ENCODE data around the gene DNAAF8. TPM values are rescaled to one million over a fixed set of nuclear protein-coding genes. Genes with fewer than 3 reads are reported as not detected.
A peak's percentile ranks its signal among the peaks of the same experiment; 100 is the strongest.

DNAAF8 gene
- total and polyA plus RNA-seq, 5 donors, result 0.28 to 1.3 (median 0.43) TPM; not detected in 1

- Histone ChIP-seq H3K4me1 (ENCODE audit: control insufficient read depth, insufficient read depth, low read length) (no peaks in the 10 kb centered on the region), H3K9me3 (ENCODE audit: control insufficient read depth, low read length) (no peaks in the 10 kb centered on the region), H3K27me3 (ENCODE audit: control insufficient read depth, insufficient read depth) (no peaks in the 10 kb centered on the region), H3K4me3 (ENCODE audit: low read length) (no peak overlapping the region), H3K27ac (ENCODE audit: low read length) (no peak overlapping the region)
- 86% methylated on average over 7 of the region's 7 CpGs for WGBS
- intact Hi-C loops (cut with DNase I), result no loop called here
- ATAC-seq, result no peak
- no peak for DNase-seq
Measured at GRCh38 chr16:4703906-4704305, 30.4 kb upstream of the DNAAF8 start.

- DNase-seq, result no peak
Measured at GRCh38 chr16:4704491-4704890, 29.8 kb upstream of the DNAAF8 start.

GRCh38 chr16:4704913-4705312 lies 29.4 kb upstream of the DNAAF8 start:
- H3K27me3 ChIP-seq (ENCODE audit: control insufficient read depth, insufficient read depth), result no peaks in the 10 kb centered on the region
- ATAC-seq (no peak), DNase-seq (no peak)
- no peak overlapping the region for H3K4me3 ChIP-seq (ENCODE audit: low read length)
- H3K9me3 ChIP-seq (ENCODE audit: control insufficient read depth, low read length), result no peaks in the 10 kb centered on the region
- no peaks in the 10 kb centered on the region for H3K4me1 ChIP-seq (ENCODE audit: control insufficient read depth, insufficient read depth, low read length)
- intact Hi-C loops (cut with DNase I), result no loop called here
- 95% methylated on average over 14 of the region's 14 CpGs for WGBS
- no peak overlapping the region for H3K27ac ChIP-seq (ENCODE audit: low read length)

More at GRCh38 chr16:4704491-4704890, 29.8 kb upstream of the DNAAF8 start:
- H3K4me3 ChIP-seq (ENCODE audit: low read length), result no peak overlapping the region
- intact Hi-C loops (cut with DNase I), result no loop called here
- no peaks in the 10 kb centered on the region for H3K27me3 ChIP-seq (ENCODE audit: control insufficient read depth, insufficient read depth)
- WGBS, result 88% methylated on average over 8 of the region's 8 CpGs
- H3K4me1 ChIP-seq (ENCODE audit: control insufficient read depth, insufficient read depth, low read length), result no peaks in the 10 kb centered on the region
- ATAC-seq, result no peak
- no peaks in the 10 kb centered on the region for H3K9me3 ChIP-seq (ENCODE audit: control insufficient read depth, low read length)
- H3K27ac ChIP-seq (ENCODE audit: low read length), result no peak overlapping the region

GRCh38 chr16:4706871-4707270 lies 27.5 kb upstream of the DNAAF8 start:
- intact Hi-C loops (cut with DNase I), result no loop called here
- ATAC-seq (no peak), DNase-seq (no peak)
- Histone ChIP-seq H3K4me1 (ENCODE audit: control insufficient read depth, insufficient read depth, low read length) (no peaks in the 10 kb centered on the region), H3K27me3 (ENCODE audit: control insufficient read depth, insufficient read depth) (no peaks in the 10 kb centered on the region), H3K27ac (ENCODE audit: low read length) (no peak overlapping the region), H3K9me3 (ENCODE audit: control insufficient read depth, low read length) (no peaks in the 10 kb centered on the region), H3K4me3 (ENCODE audit: low read length) (no peak overlapping the region)
- WGBS, result 90% methylated on average over 7 of the region's 7 CpGs

- Histone ChIP-seq H3K4me1 (ENCODE audit: control insufficient read depth, insufficient read depth, low read length) (no peaks in the 10 kb centered on the region), H3K9me3 (ENCODE audit: control insufficient read depth, low read length) (no peaks in the 10 kb centered on the region), H3K27me3 (ENCODE audit: control insufficient read depth, insufficient read depth) (no peaks in the 10 kb centered on the region), H3K4me3 (ENCODE audit: low read length) (no peak overlapping the region), H3K27ac (ENCODE audit: low read length) (no peak overlapping the region)
- DNase-seq (no peak), ATAC-seq (no peak)
- intact Hi-C loops (cut with DNase I), result no loop called here
- WGBS, result 98% methylated on average over 4 of the region's 4 CpGs
Measured at GRCh38 chr16:4709481-4709880, 24.9 kb upstream of the DNAAF8 start.

- WGBS, result 86% methylated on average over 18 of the region's 18 CpGs
- peak in 1 of 2 donors; percentile 14 for ATAC-seq
- no peak for DNase-seq
Measured at GRCh38 chr16:4713663-4714501, 20.5 kb upstream of the DNAAF8 start.

GRCh38 chr16:4714996-4715395 lies 19.3 kb upstream of the DNAAF8 start:
- no peak for DNase-seq
- H3K27ac ChIP-seq (ENCODE audit: low read length), result no peak overlapping the region
- 92% methylated on average over 2 of the region's 2 CpGs for WGBS
- no peaks in the 10 kb centered on the region for H3K4me1 ChIP-seq (ENCODE audit: control insufficient read depth, insufficient read depth, low read length)
- no peaks in the 10 kb centered on the region for H3K27me3 ChIP-seq (ENCODE audit: control insufficient read depth, insufficient read depth)
- intact Hi-C loops (cut with DNase I), result no loop called here
- H3K9me3 ChIP-seq (ENCODE audit: control insufficient read depth, low read length), result no peaks in the 10 kb centered on the region
- ATAC-seq, result no peak
- H3K4me3 ChIP-seq (ENCODE audit: low read length), result no peak overlapping the region

More at GRCh38 chr16:4713663-4714501, 20.5 kb upstream of the DNAAF8 start:
- H3K27ac ChIP-seq (ENCODE audit: low read length), result no peak overlapping the region
- no peaks in the 10 kb centered on the region for H3K9me3 ChIP-seq (ENCODE audit: control insufficient read depth, low read length)
- intact Hi-C loops (cut with DNase I), result no loop called here
- H3K4me1 ChIP-seq (ENCODE audit: control insufficient read depth, insufficient read depth, low read length), result no peaks in the 10 kb centered on the region
- H3K27me3 ChIP-seq (ENCODE audit: control insufficient read depth, insufficient read depth), result no peaks in the 10 kb centered on the region
- no peak overlapping the region for H3K4me3 ChIP-seq (ENCODE audit: low read length)

- DNase-seq, result no peak
- intact Hi-C loops (cut with DNase I), result no loop called here
- no peak for ATAC-seq
- no peaks in the 10 kb centered on the region for H3K9me3 ChIP-seq (ENCODE audit: control insufficient read depth, low read length)
- 76% methylated on average over 5 of the region's 5 CpGs for WGBS
- H3K4me1 ChIP-seq (ENCODE audit: control insufficient read depth, insufficient read depth, low read length), result no peaks in the 10 kb centered on the region
- no peak overlapping the region for H3K4me3 ChIP-seq (ENCODE audit: low read length)
- no peaks in the 10 kb centered on the region for H3K27me3 ChIP-seq (ENCODE audit: control insufficient read depth, insufficient read depth)
- no peak overlapping the region for H3K27ac ChIP-seq (ENCODE audit: low read length)
Measured at GRCh38 chr16:4718466-4718865, 15.9 kb upstream of the DNAAF8 start.

- no peak overlapping the region for H3K27ac ChIP-seq (ENCODE audit: low read length)
- intact Hi-C loops (cut with DNase I), result no loop called here
- H3K9me3 ChIP-seq (ENCODE audit: control insufficient read depth, low read length), result no peaks in the 10 kb centered on the region
- H3K4me3 ChIP-seq (ENCODE audit: low read length), result no peak overlapping the region
- ATAC-seq (no peak), DNase-seq (no peak)
- H3K27me3 ChIP-seq (ENCODE audit: control insufficient read depth, insufficient read depth), result no peaks in the 10 kb centered on the region
- no peaks in the 10 kb centered on the region for H3K4me1 ChIP-seq (ENCODE audit: control insufficient read depth, insufficient read depth, low read length)
- WGBS, result 94% methylated on average over 14 of the region's 14 CpGs
Measured at GRCh38 chr16:4723071-4723767, 11.1 kb upstream of the DNAAF8 start.

- H3K27me3 ChIP-seq (ENCODE audit: control insufficient read depth, insufficient read depth), result no peaks in the 10 kb centered on the region
- intact Hi-C loops (cut with DNase I), result no loop called here
- H3K27ac ChIP-seq (ENCODE audit: low read length), result no peak overlapping the region
- ATAC-seq (no peak), DNase-seq (no peak)
- H3K9me3 ChIP-seq (ENCODE audit: control insufficient read depth, low read length), result no peaks in the 10 kb centered on the region
- no peaks in the 10 kb centered on the region for H3K4me1 ChIP-seq (ENCODE audit: control insufficient read depth, insufficient read depth, low read length)
- no peak overlapping the region for H3K4me3 ChIP-seq (ENCODE audit: low read length)
- WGBS, result 83% methylated on average over 11 of the region's 11 CpGs
Measured at GRCh38 chr16:4724661-4725270, 9.6 kb upstream of the DNAAF8 start.

- Histone ChIP-seq H3K4me3 (ENCODE audit: low read length) (no peak overlapping the region), H3K9me3 (ENCODE audit: control insufficient read depth, low read length) (no peaks in the 10 kb centered on the region), H3K4me1 (ENCODE audit: control insufficient read depth, insufficient read depth, low read length) (no peaks in the 10 kb centered on the region), H3K27ac (ENCODE audit: low read length) (no peak overlapping the region), H3K27me3 (ENCODE audit: control insufficient read depth, insufficient read depth) (no peaks in the 10 kb centered on the region)
- ATAC-seq, result no peak
- DNase-seq, result no peak
- intact Hi-C loops (cut with DNase I), result no loop called here
- WGBS, result 92% methylated on average over 18 of the region's 18 CpGs
Measured at GRCh38 chr16:4726616-4727015, 7.7 kb upstream of the DNAAF8 start.
